Tibial nerve (tissue), 3 donors: ENCODE data around the gene DDAH2.

Experiments
- CTCF ChIP-seq, 5 experiments: fragments of 200-600 bp in 3 of 5; fragments of 450-650 bp in 2 of 5; sonication (generic) in 3 of 5; IDR thresholded peaks; one replicate each; pipeline ENCODE4 v1.5.1; 2016 to 2019; ENCODE audit warnings: antibody characterized with exemption in 5 of 5, mild to moderate bottlenecking in 3 of 5, moderate library complexity in 2 of 5
- POLR2A ChIP-seq, 2 donors: fragments of 450-650 bp; IDR thresholded peaks; one replicate each; pipeline ENCODE4 v1.6.1; 2017; ENCODE audit warnings: antibody characterized with exemption in 2 of 2, mild to moderate bottlenecking in 2 of 2, moderate library complexity in 2 of 2

- no peak for TF ChIP-seq CTCF (IDR thresholded peaks at IDR 0.05)
- no peak for TF ChIP-seq POLR2A (IDR thresholded peaks at IDR 0.05)
These were observed 10.8 kb downstream of the DDAH2 start for GRCh38 chr6:31718265-31718664.
